22Rv1 (cell line): ENCODE data around the gene OR10AD1.

ENCODE experiments used
- H3K27ac ChIP-seq: fragments of 450-650 bp; 2 replicates; pipeline ENCODE4 v1.5.1; 2017
- CTCF ChIP-seq: fragments of 450-650 bp; IDR thresholded peaks from 2 replicates; pipeline ENCODE4 v1.5.1; 2017; ENCODE audit warnings: mild to moderate bottlenecking
- ZFX ChIP-seq: fragments of 450-650 bp; IDR thresholded peaks from 2 replicates; pipeline ENCODE4 v1.6.1; 2017; ENCODE audit warnings: antibody characterized with exemption, borderline replicate concordance

OR10AD1 gene

GRCh38 chr12:48169011-48169410 is 34.1 kb downstream of the OR10AD1 start:
- H3K27ac ChIP-seq = no peak overlapping the region
- TF ChIP-seq ZFX (no peak), CTCF (no peak)

- peak; percentile 98 for TF ChIP-seq CTCF
- no peak for TF ChIP-seq ZFX
- H3K27ac ChIP-seq = no peak overlapping the region
These were observed 37.8 kb downstream of the OR10AD1 start for GRCh38 chr12:48165089-48165981.

- TF ChIP-seq ZFX (no peak), CTCF (no peak)
- H3K27ac ChIP-seq = no peak overlapping the region
These were observed 38.6 kb downstream of the OR10AD1 start for GRCh38 chr12:48164451-48164850.

- TF ChIP-seq ZFX = no peak
- no peak for TF ChIP-seq CTCF
- no peak overlapping the region for H3K27ac ChIP-seq
These were observed 39.8 kb downstream of the OR10AD1 start for GRCh38 chr12:48163150-48163747.

- TF ChIP-seq ZFX (no peak), CTCF (no peak)
- H3K27ac ChIP-seq = no peak overlapping the region
These were observed 42.3 kb downstream of the OR10AD1 start for GRCh38 chr12:48160807-48161206.

GRCh38 chr12:48160046-48160445 is 43.0 kb downstream of the OR10AD1 start:
- no peak overlapping the region for H3K27ac ChIP-seq
- TF ChIP-seq ZFX = no peak

- peak overlapping the region; percentile 78 for H3K27ac ChIP-seq
- TF ChIP-seq ZFX (no peak), CTCF (no peak)
These were observed 45.2 kb downstream of the OR10AD1 start for GRCh38 chr12:48157889-48158370.
